ENCODE measurements around the gene ATXN3L. TPM values are rescaled to one million over a fixed set of nuclear protein-coding genes. Genes with fewer than 3 reads are reported as not detected.

ATXN3L gene
- total RNA-seq, 1 donor from 2014 or later = not detected

- Mint-ChIP-seq H3K9me3 (ENCODE audit: low read depth) (peaks cover 24% of the 10 kb centered on the region), H3K36me3 (ENCODE audit: insufficient read depth) (no peaks in the 10 kb centered on the region), H3K27me3 (no peaks in the 10 kb centered on the region), H3K4me3 (ENCODE audit: low read depth) (no peak overlapping the region), H3K4me1 (ENCODE audit: low read depth) (no peaks in the 10 kb centered on the region), H3K27ac (no peak overlapping the region)
- DNase-seq (ENCODE audit: low spot score, unreplicated experiment) = no peak
- TF ChIP-seq, protein P1, sequence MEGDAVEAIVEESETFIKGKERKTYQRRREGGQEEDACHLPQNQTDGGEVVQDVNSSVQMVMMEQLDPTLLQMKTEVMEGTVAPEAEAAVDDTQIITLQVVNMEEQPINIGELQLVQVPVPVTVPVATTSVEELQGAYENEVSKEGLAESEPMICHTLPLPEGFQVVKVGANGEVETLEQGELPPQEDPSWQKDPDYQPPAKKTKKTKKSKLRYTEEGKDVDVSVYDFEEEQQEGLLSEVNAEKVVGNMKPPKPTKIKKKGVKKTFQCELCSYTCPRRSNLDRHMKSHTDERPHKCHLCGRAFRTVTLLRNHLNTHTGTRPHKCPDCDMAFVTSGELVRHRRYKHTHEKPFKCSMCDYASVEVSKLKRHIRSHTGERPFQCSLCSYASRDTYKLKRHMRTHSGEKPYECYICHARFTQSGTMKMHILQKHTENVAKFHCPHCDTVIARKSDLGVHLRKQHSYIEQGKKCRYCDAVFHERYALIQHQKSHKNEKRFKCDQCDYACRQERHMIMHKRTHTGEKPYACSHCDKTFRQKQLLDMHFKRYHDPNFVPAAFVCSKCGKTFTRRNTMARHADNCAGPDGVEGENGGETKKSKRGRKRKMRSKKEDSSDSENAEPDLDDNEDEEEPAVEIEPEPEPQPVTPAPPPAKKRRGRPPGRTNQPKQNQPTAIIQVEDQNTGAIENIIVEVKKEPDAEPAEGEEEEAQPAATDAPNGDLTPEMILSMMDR (IDR thresholded peaks at IDR 0.05; ENCODE audit: unreplicated experiment) = no peak
Observed at GRCh38 chrX:13334491-13334890, 14.6 kb upstream of the ATXN3L start.

- Mint-ChIP-seq H3K27ac (no peak overlapping the region), H3K9me3 (ENCODE audit: low read depth) (peaks cover 17% of the 10 kb centered on the region), H3K36me3 (ENCODE audit: insufficient read depth) (no peaks in the 10 kb centered on the region), H3K4me3 (ENCODE audit: low read depth) (no peak overlapping the region), H3K4me1 (ENCODE audit: low read depth) (no peaks in the 10 kb centered on the region), H3K27me3 (no peaks in the 10 kb centered on the region)
- no peak for DNase-seq (ENCODE audit: low spot score, unreplicated experiment)
- TF ChIP-seq, protein P1 (IDR thresholded peaks at IDR 0.05; ENCODE audit: unreplicated experiment) = no peak
Observed at GRCh38 chrX:13330446-13330845, 10.6 kb upstream of the ATXN3L start.

- Mint-ChIP-seq H3K27me3 (no peaks in the 10 kb centered on the region), H3K27ac (no peak overlapping the region), H3K4me3 (ENCODE audit: low read depth) (no peak overlapping the region), H3K4me1 (ENCODE audit: low read depth) (no peaks in the 10 kb centered on the region), H3K9me3 (ENCODE audit: low read depth) (peaks cover 19% of the 10 kb centered on the region), H3K36me3 (ENCODE audit: insufficient read depth) (no peaks in the 10 kb centered on the region)
- DNase-seq (ENCODE audit: low spot score, unreplicated experiment) = no peak
- TF ChIP-seq, protein P1 (IDR thresholded peaks at IDR 0.05; ENCODE audit: unreplicated experiment) = no peak
Observed at GRCh38 chrX:13327666-13328065, 7.8 kb upstream of the ATXN3L start.

- Mint-ChIP-seq H3K4me3 (ENCODE audit: low read depth) (no peak overlapping the region), H3K27ac (no peak overlapping the region), H3K4me1 (ENCODE audit: low read depth) (no peaks in the 10 kb centered on the region), H3K27me3 (no peaks in the 10 kb centered on the region), H3K9me3 (ENCODE audit: low read depth) (peaks cover 33% of the 10 kb centered on the region), H3K36me3 (ENCODE audit: insufficient read depth) (no peaks in the 10 kb centered on the region)
- TF ChIP-seq, protein P1 (IDR thresholded peaks at IDR 0.05; ENCODE audit: unreplicated experiment) = no peak
- no peak for DNase-seq (ENCODE audit: low spot score, unreplicated experiment)
Observed at GRCh38 chrX:13323241-13323640, 3.4 kb upstream of the ATXN3L start.

DNA sequence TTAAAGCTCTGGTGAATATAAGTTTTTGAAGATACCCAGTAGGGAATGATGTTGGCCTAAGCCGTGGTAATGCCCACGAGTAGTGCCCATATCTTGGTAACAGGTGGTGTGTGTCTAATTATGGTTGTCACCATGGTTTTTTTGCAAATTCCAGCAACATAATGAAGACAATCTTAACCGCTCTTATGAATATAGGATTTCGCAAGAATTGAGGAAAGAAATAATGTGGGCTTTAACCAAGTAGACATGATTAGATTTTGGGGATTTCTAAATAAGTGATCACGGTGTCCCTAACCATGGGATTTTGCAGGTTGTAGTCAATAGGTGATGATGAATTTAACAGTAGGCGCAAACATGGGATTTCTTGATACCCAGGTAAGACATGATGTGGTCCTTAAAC lies 2.5 kb downstream of the ATXN3L start:
- H3K9me3 Mint-ChIP-seq (ENCODE audit: low read depth) = peaks cover 38% of the 10 kb centered on the region
- H3K27ac Mint-ChIP-seq = no peak overlapping the region
- H3K36me3 Mint-ChIP-seq (ENCODE audit: insufficient read depth) = no peaks in the 10 kb centered on the region
- H3K27me3 Mint-ChIP-seq = no peaks in the 10 kb centered on the region
- no peak overlapping the region for H3K4me3 Mint-ChIP-seq (ENCODE audit: low read depth)
- H3K4me1 Mint-ChIP-seq (ENCODE audit: low read depth) = no peaks in the 10 kb centered on the region
- TF ChIP-seq, protein P1 (IDR thresholded peaks at IDR 0.05; ENCODE audit: unreplicated experiment) = no peak
- DNase-seq (ENCODE audit: low spot score, unreplicated experiment) = no peak
